Fibroblast of villous mesenchyme (primary cell): Measurements from ENCODE around the gene PRSS58. TPM values are rescaled to one million over a fixed set of nuclear protein-coding genes. Genes with fewer than 3 reads are reported as not detected.

Experiments used
- DNase-seq: peaks from one replicate; pipeline ENCODE4 v3.0.0-alpha.2; 2010; ENCODE audit warnings: low read depth
- H3K4me3 ChIP-seq: 2 replicates; pipeline ENCODE4 v1.5.1; 2011; ENCODE audit warnings: low read depth, mild to moderate bottlenecking, low read length
- small RNA-seq: library from RNA; depleted of rRNA; stranded (forward); fragments of <200 nt; gene quantifications from one replicate; pipeline ENCODE3, GENCODE V24; 2012
- total RNA-seq: library from RNA; depleted of rRNA; stranded (reverse); fragments of >200 nt; gene quantifications from 2 replicates; pipeline ENCODE4 v1.2.3, GENCODE V29; 2012
- TF ChIP-seq, protein P1 (sequence below): IDR thresholded peaks from 2 replicates; pipeline ENCODE4 v1.5.1; 2012; ENCODE audit warnings: low read depth, mild to moderate bottlenecking, low read length; ENCODE audit not compliant: insufficient read depth

The PRSS58 gene
- total RNA-seq, 1 donor: not detected

DNA sequence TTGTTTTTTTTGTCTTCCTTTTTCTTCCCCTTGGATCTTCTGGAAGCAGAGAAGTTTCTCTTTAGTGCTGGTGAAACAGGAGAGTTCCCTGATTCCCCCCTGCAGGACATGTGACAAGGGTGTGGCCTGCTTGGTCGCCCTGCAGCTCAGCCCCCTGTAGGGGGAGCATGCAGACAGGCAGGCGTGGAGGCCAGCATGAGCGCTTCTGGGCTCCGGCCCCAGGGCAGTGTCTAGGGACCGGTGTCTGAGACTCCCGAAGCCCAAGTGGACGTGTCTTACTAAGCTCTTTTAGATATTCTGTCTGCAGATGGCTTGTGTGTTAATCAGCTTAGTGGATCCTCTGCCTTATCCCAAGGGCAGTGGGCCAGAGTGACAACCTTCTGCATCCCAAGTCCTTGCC lies 26.1 kb downstream of the PRSS58 start:
- H3K4me3 ChIP-seq: no peak overlapping the region
- DNase-seq: no peak
- TF ChIP-seq, protein P1, sequence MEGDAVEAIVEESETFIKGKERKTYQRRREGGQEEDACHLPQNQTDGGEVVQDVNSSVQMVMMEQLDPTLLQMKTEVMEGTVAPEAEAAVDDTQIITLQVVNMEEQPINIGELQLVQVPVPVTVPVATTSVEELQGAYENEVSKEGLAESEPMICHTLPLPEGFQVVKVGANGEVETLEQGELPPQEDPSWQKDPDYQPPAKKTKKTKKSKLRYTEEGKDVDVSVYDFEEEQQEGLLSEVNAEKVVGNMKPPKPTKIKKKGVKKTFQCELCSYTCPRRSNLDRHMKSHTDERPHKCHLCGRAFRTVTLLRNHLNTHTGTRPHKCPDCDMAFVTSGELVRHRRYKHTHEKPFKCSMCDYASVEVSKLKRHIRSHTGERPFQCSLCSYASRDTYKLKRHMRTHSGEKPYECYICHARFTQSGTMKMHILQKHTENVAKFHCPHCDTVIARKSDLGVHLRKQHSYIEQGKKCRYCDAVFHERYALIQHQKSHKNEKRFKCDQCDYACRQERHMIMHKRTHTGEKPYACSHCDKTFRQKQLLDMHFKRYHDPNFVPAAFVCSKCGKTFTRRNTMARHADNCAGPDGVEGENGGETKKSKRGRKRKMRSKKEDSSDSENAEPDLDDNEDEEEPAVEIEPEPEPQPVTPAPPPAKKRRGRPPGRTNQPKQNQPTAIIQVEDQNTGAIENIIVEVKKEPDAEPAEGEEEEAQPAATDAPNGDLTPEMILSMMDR: no peak

DNA sequence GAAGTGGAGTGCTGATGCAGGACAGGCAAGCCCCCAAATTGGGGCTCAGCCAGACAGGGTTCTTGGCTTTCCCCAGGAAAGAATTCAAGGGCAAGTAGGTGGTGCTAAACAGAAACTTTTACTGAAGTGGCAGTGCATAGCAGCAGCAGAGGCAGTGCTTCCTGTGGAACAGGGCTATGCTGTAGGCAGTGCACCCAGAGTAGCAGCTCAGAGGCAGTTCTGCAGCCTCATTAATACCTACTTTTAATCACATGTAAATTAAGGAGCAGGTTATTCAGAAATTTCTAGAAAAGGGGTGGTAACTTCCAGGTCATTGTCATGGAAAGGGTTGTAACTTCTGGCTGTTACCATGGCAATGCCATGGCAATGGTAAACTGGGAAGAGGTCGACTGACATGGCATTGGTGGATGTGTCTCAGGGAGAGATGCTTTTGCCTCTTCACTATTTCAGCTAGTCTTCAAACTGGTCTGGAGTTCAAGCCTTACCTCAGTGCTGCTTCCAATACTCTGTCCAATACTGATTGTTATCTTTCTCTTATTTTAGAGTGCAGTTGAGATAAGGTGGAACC lies 29.2 kb downstream of the PRSS58 start:
- TF ChIP-seq, protein P1: no peak
- no peak for DNase-seq
- H3K4me3 ChIP-seq: no peak overlapping the region

Small RNAs within 50 kb of the gene (small RNA-seq; reads per million reads assigned to genes)
- gene TRBV1: not detected

Other genes with a start within 250 kb of the PRSS58 start
- not detected in 2 replicates for gene MGAM2, start 146.3 kb downstream of the PRSS58 start, total RNA-seq